GM13976 (cell line): ENCODE data around the gene CDKL5.
"Not testable (repeated sequence)": the region's sequence is repeated elsewhere in the genome, so short reads cannot be mapped to it uniquely, and the experiment has no call there.

Source experiments
- DNase-seq: peaks from one replicate; pipeline ENCODE4 v3.0.0; 2012; ENCODE audit warnings: low spot score
- in situ Hi-C: fragments of 300-500 bp; cut with MboI; formaldehyde crosslinking; loops from one replicate; pipeline ENCODE4 v1.12.0; 2022; ENCODE audit warnings: low sequenced_read_pairs, mixed read lengths, inconsistent platforms; ENCODE audit not compliant: unreplicated experiment
- TF ChIP-seq, protein P1 (sequence below): IDR thresholded peaks from 2 replicates; pipeline ENCODE4 v1.5.1; 2012; ENCODE audit warnings: borderline replicate concordance, mild to moderate bottlenecking; ENCODE audit not compliant: insufficient read depth; ENCODE audit errors: extremely low read depth, missing control alignments, control extremely low read depth

CDKL5 gene

GRCh38 chrX:18577400-18577799 lies 152.0 kb downstream of the CDKL5 start:
- in situ Hi-C loops: no loop called here
- no peak for DNase-seq
- TF ChIP-seq, protein P1, sequence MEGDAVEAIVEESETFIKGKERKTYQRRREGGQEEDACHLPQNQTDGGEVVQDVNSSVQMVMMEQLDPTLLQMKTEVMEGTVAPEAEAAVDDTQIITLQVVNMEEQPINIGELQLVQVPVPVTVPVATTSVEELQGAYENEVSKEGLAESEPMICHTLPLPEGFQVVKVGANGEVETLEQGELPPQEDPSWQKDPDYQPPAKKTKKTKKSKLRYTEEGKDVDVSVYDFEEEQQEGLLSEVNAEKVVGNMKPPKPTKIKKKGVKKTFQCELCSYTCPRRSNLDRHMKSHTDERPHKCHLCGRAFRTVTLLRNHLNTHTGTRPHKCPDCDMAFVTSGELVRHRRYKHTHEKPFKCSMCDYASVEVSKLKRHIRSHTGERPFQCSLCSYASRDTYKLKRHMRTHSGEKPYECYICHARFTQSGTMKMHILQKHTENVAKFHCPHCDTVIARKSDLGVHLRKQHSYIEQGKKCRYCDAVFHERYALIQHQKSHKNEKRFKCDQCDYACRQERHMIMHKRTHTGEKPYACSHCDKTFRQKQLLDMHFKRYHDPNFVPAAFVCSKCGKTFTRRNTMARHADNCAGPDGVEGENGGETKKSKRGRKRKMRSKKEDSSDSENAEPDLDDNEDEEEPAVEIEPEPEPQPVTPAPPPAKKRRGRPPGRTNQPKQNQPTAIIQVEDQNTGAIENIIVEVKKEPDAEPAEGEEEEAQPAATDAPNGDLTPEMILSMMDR: no peak

GRCh38 chrX:18578546-18578945 lies 153.1 kb downstream of the CDKL5 start:
- in situ Hi-C loops: no loop called here
- DNase-seq: no peak
- TF ChIP-seq, protein P1: no peak

DNA sequence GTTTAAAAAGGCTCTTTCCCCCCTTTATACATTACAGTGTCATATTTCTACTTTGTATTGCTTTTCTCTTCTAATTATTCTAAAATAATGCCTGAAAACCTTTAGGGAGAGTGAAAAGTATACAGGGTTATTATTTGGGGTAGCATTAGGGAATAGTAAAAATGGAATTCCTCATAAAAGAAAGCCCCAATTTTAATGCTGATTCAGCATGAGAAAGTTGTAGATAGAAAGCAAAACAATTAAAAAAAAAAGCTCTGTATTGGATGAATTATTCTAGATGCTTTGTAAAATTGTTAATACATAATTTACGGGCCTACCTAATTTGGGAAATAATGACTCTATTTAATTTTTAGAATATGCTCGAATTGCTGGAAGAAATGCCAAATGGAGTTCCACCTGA lies 154.1 kb downstream of the CDKL5 start:
- DNase-seq: no peak
- TF ChIP-seq, protein P1: no peak
- in situ Hi-C loops: no loop called here

DNA sequence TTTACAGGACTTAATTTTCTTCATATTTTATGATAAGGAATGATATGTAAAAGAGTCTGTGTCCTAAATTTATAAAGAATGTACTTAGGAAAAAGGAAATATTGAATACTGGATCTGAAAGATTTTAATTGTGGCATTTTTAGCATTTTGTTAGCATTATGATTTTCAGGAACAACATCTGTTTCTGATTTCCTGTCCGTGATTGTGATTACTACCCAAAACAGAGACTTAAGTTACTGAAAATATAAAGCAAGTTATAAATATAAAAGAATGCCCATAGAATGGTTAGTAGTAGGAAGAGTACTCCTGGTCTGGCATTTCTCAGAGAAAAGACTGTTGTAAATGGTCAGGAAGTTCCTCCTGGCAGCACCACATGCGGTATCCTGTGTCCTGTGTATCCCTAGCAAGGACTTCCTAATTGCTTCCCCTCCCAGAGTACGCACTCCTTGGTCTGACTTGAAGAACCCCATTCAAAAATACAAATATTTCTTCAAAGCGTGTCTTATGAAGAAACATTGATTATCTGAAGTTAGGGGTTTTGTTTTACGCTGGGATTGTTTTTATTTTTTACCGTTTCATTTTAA lies 157.6 kb downstream of the CDKL5 start:
- in situ Hi-C loops: no loop called here
- TF ChIP-seq, protein P1: no peak
- DNase-seq: no peak

DNA sequence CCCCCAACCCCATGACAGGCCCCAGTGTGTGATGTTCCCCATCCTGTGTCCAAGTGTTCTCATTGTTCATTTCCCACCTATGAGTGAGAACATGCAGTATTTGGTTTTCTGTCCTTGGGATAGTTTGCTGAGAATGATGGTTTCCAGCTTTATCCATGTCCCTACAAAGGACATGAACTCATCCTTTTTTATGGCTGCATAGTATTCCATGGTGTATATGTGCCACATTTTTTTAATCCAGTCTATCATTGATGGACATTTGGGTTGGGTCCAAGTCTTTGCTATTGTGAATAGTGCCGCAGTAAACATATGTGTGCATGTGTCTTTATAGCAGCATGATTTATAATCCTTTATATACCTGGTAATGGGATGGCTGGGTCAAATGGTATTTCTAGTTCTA lies 163.9 kb downstream of the CDKL5 start:
- in situ Hi-C loops, DNase-seq: not testable (repeated sequence)

DNA sequence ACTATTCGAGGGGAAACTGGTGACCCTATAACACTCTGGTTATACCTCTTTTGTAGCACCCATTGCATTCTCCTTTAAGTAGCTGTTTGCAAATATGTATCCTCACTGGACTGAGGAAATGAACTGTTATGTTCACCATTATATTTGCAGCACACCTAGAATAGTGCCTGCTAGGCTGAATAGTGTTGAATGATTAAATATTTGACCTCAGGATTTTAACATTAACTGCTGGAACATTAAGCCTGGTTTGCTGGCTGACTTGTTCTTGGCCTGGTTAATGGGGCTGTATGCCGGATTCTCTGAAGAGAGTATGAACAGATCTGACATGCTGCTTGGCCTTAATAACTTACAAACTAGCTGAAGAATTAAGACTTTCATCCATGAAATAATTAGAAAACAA lies 166.4 kb downstream of the CDKL5 start:
- in situ Hi-C loops: no loop called here
- DNase-seq: no peak
- TF ChIP-seq, protein P1: no peak

DNA sequence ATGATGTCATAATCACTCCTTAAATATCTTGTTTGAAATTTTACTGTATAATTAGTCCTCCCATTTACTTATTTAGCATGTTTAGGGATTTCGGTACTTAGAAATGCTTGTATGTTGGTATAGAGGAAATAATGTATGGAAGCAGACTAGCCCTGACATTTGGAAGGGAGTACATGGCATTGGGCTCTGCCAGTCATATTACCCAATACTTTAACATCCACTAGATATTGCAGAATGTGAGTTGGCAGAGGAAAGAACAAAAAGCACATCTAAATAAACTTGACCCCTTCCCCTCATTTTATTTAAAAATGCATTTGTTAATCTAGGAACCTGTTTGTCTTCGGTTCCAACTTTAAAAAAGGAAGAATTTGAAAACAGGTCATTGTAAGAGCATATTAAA lies 168.7 kb downstream of the CDKL5 start:
- TF ChIP-seq, protein P1: no peak
- in situ Hi-C loops: no loop called here
- DNase-seq: no peak

GRCh38 chrX:18596096-18596495 lies 170.7 kb downstream of the CDKL5 start:
- TF ChIP-seq, protein P1: no peak
- in situ Hi-C loops: no loop called here
- DNase-seq: no peak
